Activated CD8-positive, alpha-beta memory T cell treated with anti-CD3 and anti-CD28 coated beads, Interleukin-2, amount 50 U/mL, for 24 hours (primary cell): ENCODE data around the gene ICAM5.
A peak's percentile ranks its signal among the peaks of the same experiment; 100 is the strongest.

Experiments
- DNase-seq: peaks from one replicate; pipeline ENCODE4 v3.0.0-alpha.2; 2020; ENCODE audit errors: extremely low read depth

ICAM5 gene

GRCh38 chr19:10290876-10291553 is 1.3 kb downstream of the ICAM5 start:
- DNase-seq, result no peak

- no peak for DNase-seq
Measured at GRCh38 chr19:10291554-10292205, 1.9 kb downstream of the ICAM5 start.

GRCh38 chr19:10292206-10292788 is 2.5 kb downstream of the ICAM5 start:
- peak; percentile 40 for DNase-seq

GRCh38 chr19:10292789-10293636 is 3.3 kb downstream of the ICAM5 start:
- DNase-seq, result no peak

GRCh38 chr19:10293637-10294367 is 4.0 kb downstream of the ICAM5 start:
- no peak for DNase-seq

GRCh38 chr19:10294368-10294697 is 4.6 kb downstream of the ICAM5 start:
- no peak for DNase-seq

- DNase-seq, result no peak
Measured at GRCh38 chr19:10295305-10295846, 5.6 kb downstream of the ICAM5 start.

GRCh38 chr19:10295847-10296591 is 6.3 kb downstream of the ICAM5 start:
- DNase-seq, result no peak

- DNase-seq, result no peak
Measured at GRCh38 chr19:10299545-10300458, 10.1 kb downstream of the ICAM5 start.

- no peak for DNase-seq
Measured at GRCh38 chr19:10305139-10305806, 15.5 kb downstream of the ICAM5 start.

GRCh38 chr19:10306327-10306726 is 16.6 kb downstream of the ICAM5 start:
- no peak for DNase-seq

GRCh38 chr19:10309423-10309822 is 19.7 kb downstream of the ICAM5 start, which contains the start of gene ZGLP1:
Gene ZGLP1 (minus strand): TSS chr19:10309815.
- no peak for DNase-seq

GRCh38 chr19:10315335-10316214 is 25.8 kb downstream of the ICAM5 start, which contains the start of gene FDX2:
Gene FDX2 (minus strand): TSS chr19:10316015. CDS start chr19:10315996, 19 bp downstream.
- peak; percentile 88 for DNase-seq

GRCh38 chr19:10316229-10317044 is 26.7 kb downstream of the ICAM5 start:
- no peak for DNase-seq

- no peak for DNase-seq
Measured at GRCh38 chr19:10317045-10317856, 27.5 kb downstream of the ICAM5 start.

GRCh38 chr19:10317857-10318462 is 28.2 kb downstream of the ICAM5 start:
- no peak for DNase-seq
